ENCODE results near the gene SLC9A5. TPM values are rescaled to one million over a fixed set of nuclear protein-coding genes. Genes with fewer than 3 reads are reported as not detected.
A peak's percentile ranks its signal among the peaks of the same experiment; 100 is the strongest.

Gene SLC9A5
- total and polyA plus RNA-seq, 9 of the 15 experiments (the other 6 are each of a cell fraction or from before 2014, with no cell fraction given): 0.06 to 3.1 (median 1.2) TPM

- TF ChIP-seq NR0B1 (IDR thresholded peaks at IDR 0.05; ENCODE audit: partially characterized antibody): no peak
- TF ChIP-seq NFRKB (IDR thresholded peaks at IDR 0.05; ENCODE audit: low read depth): no peak
- no peak for TF ChIP-seq POLR2AphosphoS2 (IDR thresholded peaks at IDR 0.05; ENCODE audit: low read length)
- no peak for TF ChIP-seq ETV5 (CRISPR knock-in tag; IDR thresholded peaks at IDR 0.05; ENCODE audit: low read depth)
- no peak for TF ChIP-seq UBTF (IDR thresholded peaks at IDR 0.05; ENCODE audit: borderline replicate concordance in 1 of 2, low read depth in 2 of 2, low read length in 2 of 2)
- no peak for TF ChIP-seq ZNF239 (CRISPR knock-in tag; IDR thresholded peaks at IDR 0.05)
- no peak for TF ChIP-seq ASH1L (IDR thresholded peaks at IDR 0.05; ENCODE audit: borderline replicate concordance, low read depth, partially characterized antibody)
- peak; percentile 39; the same call in 1 of the 2 replicates for TF ChIP-seq PHF8 (IDR thresholded peaks at IDR 0.05; ENCODE audit: borderline replicate concordance, low read length)
- TF ChIP-seq ZNF57 (CRISPR knock-in tag; IDR thresholded peaks at IDR 0.05): no peak
- TF ChIP-seq ZNF324 (CRISPR knock-in tag; IDR thresholded peaks at IDR 0.05): no peak
- TF ChIP-seq L3MBTL2 (IDR thresholded peaks at IDR 0.05): peak; percentile 96
- no peak for TF ChIP-seq IRF2 (CRISPR knock-in tag; IDR thresholded peaks at IDR 0.05)
- no peak for TF ChIP-seq PBX2 (CRISPR knock-in tag; IDR thresholded peaks at IDR 0.05; ENCODE audit: low read depth)
- no peak for TF ChIP-seq PBX2 (tag; conservative IDR thresholded peaks at IDR 0.05; ENCODE audit: low read depth)
- no peak for TF ChIP-seq BRD4 (IDR thresholded peaks at IDR 0.05)
- no peak for TF ChIP-seq GTF3C2 (IDR thresholded peaks at IDR 0.05; ENCODE audit: borderline replicate concordance, extremely low read depth, insufficient read length)
- TF ChIP-seq GTF2B (IDR thresholded peaks at IDR 0.05; ENCODE audit: extremely low read depth, insufficient read length): no peak
- TF ChIP-seq ZBTB17 (CRISPR knock-in tag; IDR thresholded peaks at IDR 0.05): no peak
Observed at GRCh38 chr16:67248401-67249177, at the start of gene SLC9A5 (continued).

Data from K562 (cell line).